H9 (cell line): Measurements from ENCODE around the gene MRTFA. TPM values are rescaled to one million over a fixed set of nuclear protein-coding genes. Genes with fewer than 3 reads are reported as not detected.

Experiments
- DNase-seq: peaks from one replicate; pipeline ENCODE4 v3.0.0-alpha.2; 2017
- H2AFZ ChIP-seq: one replicate; pipeline ENCODE4 v1.6.1; 2013; ENCODE audit warnings: mild to moderate bottlenecking, low read length, control low read depth, moderate library complexity
- H2AK5ac ChIP-seq: 2 replicates; pipeline ENCODE4 v1.6.1; 2013; ENCODE audit warnings: low read length, control low read depth, mixed read lengths; ENCODE audit not compliant: insufficient read length
- H2BK120ac ChIP-seq: one replicate; pipeline ENCODE4 v1.6.1; 2013; ENCODE audit warnings: low read depth, mild to moderate bottlenecking, low read length, control low read depth, inconsistent platforms; ENCODE audit not compliant: poor library complexity, severe bottlenecking
- H2BK12ac ChIP-seq: 2 replicates; pipeline ENCODE4 v1.6.1; 2013; ENCODE audit warnings: low read length, control low read depth, mixed read lengths, low read depth; ENCODE audit not compliant: insufficient read length
- H2BK15ac ChIP-seq: 2 replicates; pipeline ENCODE4 v1.6.1; 2013; ENCODE audit warnings: low read depth, low read length, control low read depth
- H2BK20ac ChIP-seq: one replicate; pipeline ENCODE4 v1.6.1; 2013; ENCODE audit warnings: low read depth, mild to moderate bottlenecking, low read length, control low read depth, inconsistent platforms; ENCODE audit not compliant: poor library complexity, severe bottlenecking
- H2BK5ac ChIP-seq: 2 replicates; pipeline ENCODE4 v1.6.1; 2013; ENCODE audit warnings: low read length, control low read depth, mixed read lengths; ENCODE audit not compliant: insufficient read length
- H3K14ac ChIP-seq: 2 replicates; pipeline ENCODE4 v1.6.1; 2013; ENCODE audit warnings: low read length, control low read depth; ENCODE audit not compliant: insufficient read depth
- H3K18ac ChIP-seq: 2 replicates; pipeline ENCODE4 v1.6.1; 2013; ENCODE audit warnings: low read depth, mild to moderate bottlenecking, mixed read lengths, low read length, control low read depth; ENCODE audit not compliant: insufficient read length
- H3K23ac ChIP-seq: 2 replicates; pipeline ENCODE4 v1.6.1; 2013; ENCODE audit warnings: low read length, control low read depth, mixed read lengths, low read depth; ENCODE audit not compliant: insufficient read length
- H3K23me2 ChIP-seq: 2 replicates; pipeline ENCODE4 v1.6.1; 2013; ENCODE audit warnings: low read depth, mild to moderate bottlenecking, mixed read lengths, low read length, control low read depth; ENCODE audit not compliant: insufficient read length, poor library complexity, severe bottlenecking
- H3K27ac ChIP-seq: 2 replicates; pipeline ENCODE4 v1.5.1; 2013; ENCODE audit warnings: low read length, control low read depth, mixed read lengths, low read depth; ENCODE audit not compliant: insufficient read length
- H3K27me3 ChIP-seq: 2 replicates; pipeline ENCODE4 v1.6.1; 2013; ENCODE audit warnings: low read length, control low read depth, inconsistent platforms; ENCODE audit not compliant: insufficient read depth
- H3K4ac ChIP-seq: 2 replicates; pipeline ENCODE4 v1.6.1; 2013; ENCODE audit warnings: low read depth, mild to moderate bottlenecking, control low read depth, inconsistent platforms, low read length, moderate library complexity
- H3K4me1 ChIP-seq: 2 replicates; pipeline ENCODE4 v1.6.1; 2013; ENCODE audit warnings: low read length, control low read depth, inconsistent platforms; ENCODE audit not compliant: insufficient read depth
- H3K4me2 ChIP-seq: 2 replicates; pipeline ENCODE4 v1.6.1; 2013; ENCODE audit warnings: low read length, control low read depth, mixed read lengths; ENCODE audit not compliant: insufficient read length, insufficient read depth
- H3K56ac ChIP-seq: 2 replicates; pipeline ENCODE4 v1.6.1; 2013; ENCODE audit warnings: low read depth, mild to moderate bottlenecking, mixed read lengths, low read length, control low read depth; ENCODE audit not compliant: insufficient read length
- H3K79me1 ChIP-seq: 2 replicates; pipeline ENCODE4 v1.6.1; 2013; ENCODE audit warnings: low read depth, mild to moderate bottlenecking, moderate library complexity, low read length, control low read depth, inconsistent platforms; ENCODE audit not compliant: insufficient read depth, poor library complexity, severe bottlenecking
- H3K79me2 ChIP-seq: 2 replicates; pipeline ENCODE4 v1.6.1; 2013; ENCODE audit warnings: low read length, control low read depth, inconsistent platforms; ENCODE audit not compliant: insufficient read depth
- H3K9ac ChIP-seq: 2 replicates; pipeline ENCODE4 v1.6.1; 2013; ENCODE audit warnings: low read length, control low read depth, mixed read lengths; ENCODE audit not compliant: insufficient read length; ENCODE audit errors: extremely low read depth
- H3K9me3 ChIP-seq: one replicate; pipeline ENCODE4 v1.6.1; 2013; ENCODE audit warnings: low read depth, low read length, inconsistent platforms; ENCODE audit not compliant: control insufficient read depth
- H3T11ph ChIP-seq: one replicate; pipeline ENCODE4 v1.6.1; 2013; ENCODE audit warnings: mild to moderate bottlenecking, low read length, control low read depth, inconsistent platforms
- H4K20me1 ChIP-seq: one replicate; pipeline ENCODE4 v1.6.1; 2013; ENCODE audit not compliant: control insufficient read depth, insufficient read length, insufficient read depth
- H4K5ac ChIP-seq: 2 replicates; pipeline ENCODE4 v1.6.1; 2013; ENCODE audit warnings: low read depth, mild to moderate bottlenecking, mixed read lengths, low read length, control low read depth; ENCODE audit not compliant: insufficient read length
- H4K8ac ChIP-seq: replicated peaks from 2 replicates; pipeline ENCODE4 v1.6.1; 2013; ENCODE audit warnings: low read length, control low read depth, mixed read lengths, low read depth; ENCODE audit not compliant: insufficient read length
- H4K91ac ChIP-seq: 2 replicates; pipeline ENCODE4 v1.6.1; 2013; ENCODE audit warnings: low read depth, mild to moderate bottlenecking, moderate library complexity, mixed read lengths, low read length, control low read depth; ENCODE audit not compliant: insufficient read length
- H3K27ac Mint-ChIP-seq, 3 experiments: 2 replicates in 2 of 3; 3 replicates in 1 of 3; pipeline ENCODE4 v1.8.0; 2020 to 2021; ENCODE audit warnings: mixed read lengths in 3 of 3, mild to moderate bottlenecking in 1 of 3, moderate library complexity in 1 of 3
- H3K27me3 Mint-ChIP-seq: 2 replicates; pipeline ENCODE4 v1.8.0; 2021; ENCODE audit warnings: low read depth, mild to moderate bottlenecking, moderate library complexity, mixed read lengths
- H3K36me3 Mint-ChIP-seq, 3 experiments: 2 replicates in 2 of 3; 3 replicates in 1 of 3; pipeline ENCODE4 v1.8.0; 2020 to 2021; ENCODE audit warnings: low read depth in 3 of 3, mixed read lengths in 3 of 3; ENCODE audit not compliant: insufficient read depth in 1 of 3
- H3K4me1 Mint-ChIP-seq, 2 experiments: 2 replicates each; pipeline ENCODE4 v1.8.0; 2020; ENCODE audit warnings: mixed read lengths in 2 of 2
- H3K4me3 Mint-ChIP-seq, 2 experiments: 2 replicates in 1 of 2; 3 replicates in 1 of 2; pipeline ENCODE4 v1.8.0; 2020 to 2021; ENCODE audit warnings: mild to moderate bottlenecking in 2 of 2, mixed read lengths in 2 of 2, moderate library complexity in 1 of 2
- H3K9me3 Mint-ChIP-seq, 2 experiments: 2 replicates in 1 of 2; 3 replicates in 1 of 2; pipeline ENCODE4 v1.8.0; 2020; ENCODE audit warnings: mild to moderate bottlenecking in 2 of 2, mixed read lengths in 2 of 2, moderate library complexity in 1 of 2
- CTCF ChIP-seq: fragments of 200-600 bp; sonication (generic); conservative IDR thresholded peaks from 3 replicates; pipeline ENCODE4 v1.8.0; 2021; ENCODE audit warnings: antibody characterized with exemption, mild to moderate bottlenecking
- WGBS: extraction: QIAGEN DNeasy Blood & Tissue Kit; methylation state at CpG from one replicate; pipeline ENCODE4 v1.1.7; 2013; ENCODE audit warnings: missing lambda C conversion rate, low lambda C conversion rate, mixed read lengths; ENCODE audit not compliant: insufficient read length; ENCODE audit errors: extremely low coverage; 5-methylcytosine and 5-hydroxymethylcytosine counted together
- total RNA-seq: library from RNA; stranded (reverse); gene quantifications from 2 replicates; pipeline ENCODE4 v1.2.1, GENCODE V29; 2021

The MRTFA gene
- total RNA-seq, 1 experiment from 2014 or later, result 38.1 TPM

- H3K4me1 Mint-ChIP-seq, result peaks cover 12 to 17% of the 10 kb centered on the region in 2 experiments
- peaks cover 3 to 7% of the 10 kb centered on the region in 2 experiments; a peak in 3 of 5 replicates for H3K9me3 Mint-ChIP-seq
- Histone ChIP-seq H2BK120ac (no peak overlapping the region), H3K23me2 (no peaks in the 10 kb centered on the region), H2AFZ (no peak overlapping the region), H3K4me1 (peaks cover 2% of the 10 kb centered on the region; the same call in 1 of the 2 replicates), H3K27ac (no peak overlapping the region), H3K4ac (no peak overlapping the region), H4K8ac (no peak overlapping the region), H2AK5ac (no peak overlapping the region), H3T11ph (no peak overlapping the region), H4K5ac (no peak overlapping the region), H3K4me2 (no peak overlapping the region), H4K91ac (no peak overlapping the region), H2BK12ac (no peak overlapping the region), H2BK5ac (no peak overlapping the region), H2BK15ac (no peak overlapping the region), H3K9ac (no peak overlapping the region), H3K79me2 (no peaks in the 10 kb centered on the region), H3K14ac (no peak overlapping the region), H3K18ac (no peak overlapping the region), H3K27me3 (no peaks in the 10 kb centered on the region), H2BK20ac (no peak overlapping the region), H3K9me3 (no peaks in the 10 kb centered on the region), H3K56ac (no peak overlapping the region), H3K79me1 (peaks cover 3% of the 10 kb centered on the region), H4K20me1 (no peaks in the 10 kb centered on the region), H3K23ac (no peak overlapping the region)
- no peak overlapping the region for H3K27ac Mint-ChIP-seq
- TF ChIP-seq CTCF, result no peak
- no CpG with 5 or more reads among the region's 2 CpGs for WGBS
- H3K27me3 Mint-ChIP-seq, result no peaks in the 10 kb centered on the region
- no peak overlapping the region for H3K4me3 Mint-ChIP-seq
- peaks cover 9 to 22% (median 14%) of the 10 kb centered on the region in 3 experiments; a peak in 6 of 7 replicates for H3K36me3 Mint-ChIP-seq
- no peak for DNase-seq
Observed at GRCh38 chr22:40522141-40522540, 114.4 kb downstream of the MRTFA start.
